Trophoblast cell (in vitro differentiated cells and primary cell): Measurements from ENCODE around the gene DCXR.

ENCODE experiments used
- DNase-seq, 2 donors: peaks; one replicate each; pipeline ENCODE4 v3.0.0-alpha.2; 2016
- H2AFZ ChIP-seq: 2 replicates; pipeline ENCODE4 v1.6.1; 2013; ENCODE audit warnings: low read length, moderate library complexity, mild to moderate bottlenecking; ENCODE audit not compliant: insufficient read depth, poor library complexity
- H2AK5ac ChIP-seq: 2 replicates; pipeline ENCODE4 v1.6.1; 2013; ENCODE audit warnings: mild to moderate bottlenecking, low read length
- H2BK120ac ChIP-seq: 2 replicates; pipeline ENCODE4 v1.6.1; 2013; ENCODE audit warnings: low read length, mild to moderate bottlenecking, moderate library complexity; ENCODE audit not compliant: insufficient read depth, poor library complexity
- H2BK12ac ChIP-seq: 2 replicates; pipeline ENCODE4 v1.6.1; 2013; ENCODE audit warnings: mild to moderate bottlenecking, low read length, moderate library complexity
- H2BK5ac ChIP-seq: 2 replicates; pipeline ENCODE4 v1.6.1; 2013; ENCODE audit warnings: low read length, low read depth, moderate library complexity, mild to moderate bottlenecking; ENCODE audit not compliant: poor library complexity
- H3K14ac ChIP-seq: 2 replicates; pipeline ENCODE4 v1.6.1; 2013; ENCODE audit warnings: mild to moderate bottlenecking, low read length
- H3K18ac ChIP-seq: 2 replicates; pipeline ENCODE4 v1.6.1; 2013; ENCODE audit warnings: mild to moderate bottlenecking, low read length
- H3K23ac ChIP-seq: 2 replicates; pipeline ENCODE4 v1.6.1; 2013; ENCODE audit warnings: low read length
- H3K27ac ChIP-seq: 2 replicates; pipeline ENCODE4 v1.5.1; 2013; ENCODE audit warnings: low read depth, mild to moderate bottlenecking, inconsistent platforms, low read length, moderate library complexity
- H3K27me3 ChIP-seq: 2 replicates; pipeline ENCODE4 v1.6.1; 2013; ENCODE audit warnings: inconsistent platforms, mild to moderate bottlenecking, low read length, moderate library complexity; ENCODE audit not compliant: insufficient read depth
- H3K36me3 ChIP-seq, 2 experiments: 1 replicate in 1 of 2; 2 replicates in 1 of 2; pipeline ENCODE4 v1.6.1; 2013; ENCODE audit warnings: low read length in 2 of 2, mild to moderate bottlenecking in 2 of 2, moderate library complexity in 1 of 2; ENCODE audit not compliant: insufficient read depth in 2 of 2, control insufficient read depth in 1 of 2
- H3K4ac ChIP-seq: 2 replicates; pipeline ENCODE4 v1.6.1; 2013; ENCODE audit warnings: low read depth, mild to moderate bottlenecking, low read length, moderate library complexity
- H3K4me1 ChIP-seq, 2 experiments: 1 replicate in 1 of 2; 2 replicates in 1 of 2; pipeline ENCODE4 v1.6.1; 2013; ENCODE audit warnings: low read length in 2 of 2, mild to moderate bottlenecking in 2 of 2, moderate library complexity in 1 of 2; ENCODE audit not compliant: insufficient read depth in 2 of 2, control insufficient read depth in 1 of 2
- H3K4me2 ChIP-seq: 2 replicates; pipeline ENCODE4 v1.6.1; 2013; ENCODE audit warnings: inconsistent platforms, mild to moderate bottlenecking, low read length, moderate library complexity
- H3K4me3 ChIP-seq: 2 replicates; pipeline ENCODE4 v1.5.1; 2013; ENCODE audit warnings: mild to moderate bottlenecking, low read depth, low read length, inconsistent platforms
- H3K79me1 ChIP-seq: one replicate; pipeline ENCODE4 v1.6.1; 2013; ENCODE audit warnings: low read length
- H3K79me2 ChIP-seq: 2 replicates; pipeline ENCODE4 v1.6.1; 2013; ENCODE audit warnings: low read length, mild to moderate bottlenecking; ENCODE audit not compliant: control insufficient read depth, insufficient read depth, poor library complexity
- H3K9ac ChIP-seq: 2 replicates; pipeline ENCODE4 v1.6.1; 2013; ENCODE audit warnings: mild to moderate bottlenecking, low read length
- H3K9me3 ChIP-seq: 2 replicates; pipeline ENCODE4 v1.6.1; 2013; ENCODE audit warnings: low read depth, mild to moderate bottlenecking, control low read depth, inconsistent platforms, low read length; ENCODE audit not compliant: insufficient read depth
- H4K12ac ChIP-seq: 2 replicates; pipeline ENCODE4 v1.6.1; 2013; ENCODE audit warnings: low read depth, mild to moderate bottlenecking, low read length, moderate library complexity
- H4K8ac ChIP-seq: 2 replicates; pipeline ENCODE4 v1.6.1; 2013; ENCODE audit warnings: low read depth, mild to moderate bottlenecking, low read length, moderate library complexity
- H4K91ac ChIP-seq: one replicate; pipeline ENCODE4 v1.6.1; 2013; ENCODE audit warnings: low read depth, mild to moderate bottlenecking, low read length, moderate library complexity
- WGBS: extraction: QIAGEN DNeasy Blood & Tissue Kit; methylation state at CpG from one replicate; pipeline ENCODE4 v1.1.7; 2013; ENCODE audit warnings: missing lambda C conversion rate; ENCODE audit not compliant: insufficient read length, insufficient coverage; ENCODE audit errors: extremely low coverage; 5-methylcytosine and 5-hydroxymethylcytosine counted together

The DCXR gene

DNA sequence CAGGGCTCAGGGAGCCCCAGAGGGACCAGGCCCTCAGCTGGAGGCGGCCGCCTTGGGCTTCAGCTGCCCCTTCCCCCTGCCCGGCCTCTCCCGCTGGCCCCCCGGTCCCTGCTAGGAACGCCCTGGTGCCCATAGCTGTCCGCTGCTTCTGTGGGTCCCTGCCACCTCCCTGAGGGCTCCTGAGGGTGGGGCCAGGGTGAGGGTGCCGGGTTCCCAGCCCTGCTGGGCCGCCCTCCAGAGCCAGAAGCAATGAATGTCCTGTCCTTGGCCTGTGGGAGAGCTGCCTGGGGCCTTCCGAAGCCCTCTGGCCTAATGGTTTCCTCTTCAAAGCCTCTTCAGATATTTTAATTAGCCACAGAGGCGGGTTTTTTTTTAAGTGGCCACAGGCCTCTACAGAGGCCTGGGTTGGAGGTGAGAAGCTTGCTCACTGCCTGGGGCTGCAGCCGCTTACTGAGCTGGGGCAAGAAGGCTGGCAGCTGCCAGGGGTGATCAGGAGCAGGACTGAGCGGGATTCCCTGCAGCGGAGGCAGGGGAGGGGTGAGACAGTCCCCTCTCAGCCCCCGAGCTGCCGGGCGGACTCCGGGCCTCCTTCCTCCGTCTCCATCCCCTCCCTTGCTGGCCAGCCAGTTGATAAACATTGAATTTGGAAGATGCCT, 24.7 kb downstream of the DCXR start:
- no CpG with 5 or more reads among the region's 19 CpGs for WGBS
- H3K9ac ChIP-seq: no peak overlapping the region
- peak overlapping the region; percentile 10 for H3K18ac ChIP-seq
- H4K12ac ChIP-seq: no peak overlapping the region
- H2AFZ ChIP-seq: no peak overlapping the region
- peaks cover 2% of the 10 kb centered on the region for H3K79me2 ChIP-seq
- peak overlapping the region; percentile 19 for H2BK12ac ChIP-seq
- H3K9me3 ChIP-seq: peaks cover 2% of the 10 kb centered on the region
- peak; percentile 77 to 81 for DNase-seq
- peak overlapping the region; percentile 11 for H2BK5ac ChIP-seq
- H3K14ac ChIP-seq: peak overlapping the region; percentile 49
- no peak overlapping the region for H3K4me2 ChIP-seq
- H3K36me3 ChIP-seq: peaks cover 9 to 12% of the 10 kb centered on the region in 2 experiments
- peak overlapping the region; percentile 71 for H4K91ac ChIP-seq
- peaks cover 17 to 18% of the 10 kb centered on the region in 2 experiments for H3K4me1 ChIP-seq
- no peak overlapping the region for H3K4me3 ChIP-seq
- no peak overlapping the region for H3K4ac ChIP-seq
- H3K27me3 ChIP-seq: no peaks in the 10 kb centered on the region
- H3K27ac ChIP-seq: peak overlapping the region; percentile 17
- peak overlapping the region; percentile 46 for H2AK5ac ChIP-seq
- peak overlapping the region; percentile 26 for H2BK120ac ChIP-seq
- no peak overlapping the region for H3K23ac ChIP-seq
- H3K79me1 ChIP-seq: peaks cover 16% of the 10 kb centered on the region
- peak overlapping the region; percentile 39 for H4K8ac ChIP-seq

DNA sequence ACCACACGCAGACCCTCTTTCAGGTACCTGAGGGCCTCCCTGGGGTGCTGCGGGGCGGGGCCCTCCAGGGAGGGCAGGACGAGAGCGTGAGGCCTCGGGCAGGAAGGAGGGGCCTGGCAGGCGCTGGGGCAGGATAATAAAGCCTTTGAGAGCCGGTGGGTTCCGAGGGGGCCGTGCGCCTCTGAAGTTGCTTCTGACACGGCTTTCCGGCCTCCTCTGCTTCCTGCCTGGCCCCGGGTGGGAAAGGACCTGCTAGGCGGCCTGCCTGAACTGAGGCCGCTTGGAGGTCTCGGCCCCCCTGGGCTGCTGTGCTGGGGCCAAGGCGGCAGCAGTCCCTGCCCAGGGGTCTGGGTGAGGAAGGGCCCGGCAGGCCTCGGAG, 25.2 kb downstream of the DCXR start:
- Histone ChIP-seq H4K12ac (no peak overlapping the region), H3K4me3 (no peak overlapping the region), H2AFZ (no peak overlapping the region), H2AK5ac (peak overlapping the region; percentile 42), H3K4ac (no peak overlapping the region), H3K4me1 (peaks cover 17 to 18% of the 10 kb centered on the region in 2 experiments), H3K36me3 (peaks cover 6 to 10% of the 10 kb centered on the region in 2 experiments), H3K14ac (peak overlapping the region; percentile 2), H3K79me2 (peaks cover 2% of the 10 kb centered on the region), H4K8ac (peak overlapping the region; percentile 21), H3K9ac (no peak overlapping the region), H3K4me2 (no peak overlapping the region), H2BK5ac (peak overlapping the region; percentile 11), H4K91ac (peak overlapping the region; percentile 71), H3K27me3 (no peaks in the 10 kb centered on the region), H2BK120ac (peak overlapping the region; percentile 26), H3K9me3 (peaks cover under 1% of the 10 kb centered on the region), H3K18ac (no peak overlapping the region), H3K23ac (no peak overlapping the region), H2BK12ac (peak overlapping the region; percentile 19), H3K79me1 (peaks cover 16% of the 10 kb centered on the region), H3K27ac (peak overlapping the region; percentile 17)
- no peak for DNase-seq
- WGBS: no CpG with 5 or more reads among the region's 20 CpGs

- WGBS: no CpG with 5 or more reads among the region's 19 CpGs
Observed at GRCh38 chr17:82011617-82012187, 25.8 kb downstream of the DCXR start.

GRCh38 chr17:82010575-82011525, 26.6 kb downstream of the DCXR start:
- Histone ChIP-seq H3K4me3 (no peak overlapping the region), H3K27me3 (no peaks in the 10 kb centered on the region), H2BK120ac (no peak overlapping the region), H3K36me3 (peaks cover 6 to 9% of the 10 kb centered on the region in 2 experiments), H2AK5ac (peak overlapping the region; percentile 52), H2AFZ (no peak overlapping the region), H3K79me1 (peaks cover 16% of the 10 kb centered on the region), H2BK5ac (no peak overlapping the region), H3K23ac (no peak overlapping the region), H4K8ac (no peak overlapping the region), H4K91ac (no peak overlapping the region), H3K14ac (no peak overlapping the region), H3K9me3 (peaks cover 3% of the 10 kb centered on the region), H3K4me2 (no peak overlapping the region), H3K9ac (no peak overlapping the region), H3K4ac (no peak overlapping the region), H3K4me1 (peaks cover 22 to 27% of the 10 kb centered on the region in 2 experiments), H3K18ac (no peak overlapping the region), H4K12ac (no peak overlapping the region), H2BK12ac (no peak overlapping the region), H3K27ac (no peak overlapping the region), H3K79me2 (peaks cover 2% of the 10 kb centered on the region)
- no peak for DNase-seq
- no CpG with 5 or more reads among the region's 39 CpGs for WGBS

More at GRCh38 chr17:82011617-82012187, 25.8 kb downstream of the DCXR start:
- no peak overlapping the region for H2AFZ ChIP-seq
- H2BK120ac ChIP-seq: no peak overlapping the region
- peak overlapping the region; percentile 71 for H4K91ac ChIP-seq
- no peak overlapping the region for H3K9ac ChIP-seq
- H2AK5ac ChIP-seq: no peak overlapping the region
- H3K4me2 ChIP-seq: no peak overlapping the region
- no peak overlapping the region for H2BK5ac ChIP-seq
- peak overlapping the region; percentile 38 for H2BK12ac ChIP-seq
- no peak overlapping the region for H3K4ac ChIP-seq
- peaks cover 16% of the 10 kb centered on the region for H3K79me1 ChIP-seq
- no peak overlapping the region for H3K23ac ChIP-seq
- no peaks in the 10 kb centered on the region for H3K9me3 ChIP-seq
- H3K4me1 ChIP-seq: peaks cover 19 to 22% of the 10 kb centered on the region in 2 experiments
- peaks cover 2% of the 10 kb centered on the region for H3K79me2 ChIP-seq
- no peak overlapping the region for H3K27ac ChIP-seq
- H3K36me3 ChIP-seq: peaks cover 6 to 9% of the 10 kb centered on the region in 2 experiments
- H4K12ac ChIP-seq: no peak overlapping the region
- H3K27me3 ChIP-seq: no peaks in the 10 kb centered on the region
- no peak overlapping the region for H4K8ac ChIP-seq
- no peak overlapping the region for H3K14ac ChIP-seq
- no peak for DNase-seq
- no peak overlapping the region for H3K18ac ChIP-seq
- H3K4me3 ChIP-seq: no peak overlapping the region
